Measurements from ENCODE around the gene TCP11X2. TPM values are rescaled to one million over a fixed set of nuclear protein-coding genes. Genes with fewer than 3 reads are reported as not detected.
"Not testable (repeated sequence)": the region's sequence is repeated elsewhere in the genome, so short reads cannot be mapped to it uniquely, and the experiment has no call there.

The TCP11X2 gene
- polyA plus RNA-seq, 1 experiment: not detected

DNA sequence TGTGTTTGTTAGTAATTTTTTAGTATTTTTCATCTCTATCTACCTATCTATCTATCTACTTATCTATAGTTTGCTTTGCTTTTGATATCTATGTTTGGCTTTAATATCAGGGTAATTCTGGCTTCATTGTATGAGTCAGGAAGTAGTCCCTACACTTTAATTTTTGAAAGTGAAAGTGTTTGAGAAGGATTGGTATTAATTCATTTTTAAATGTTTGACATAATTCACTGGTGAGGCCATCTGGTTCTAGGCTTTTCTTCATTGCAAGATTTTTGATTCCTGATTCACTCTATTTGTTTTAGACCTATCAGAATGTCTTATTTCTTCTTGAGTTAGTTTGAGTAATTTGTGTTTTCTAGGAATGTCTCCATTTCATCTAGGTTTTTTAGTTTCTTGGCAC lies 20.2 kb upstream of the TCP11X2 start:
- H3K9me3 ChIP-seq (ENCODE audit: control insufficient read depth, insufficient read depth, low read length): no peaks in the 10 kb centered on the region
- no peak for DNase-seq (ENCODE audit: low read depth, low spot score)
- CTCF ChIA-PET: no interaction called here
- no peak overlapping the region for H3K27ac ChIP-seq (ENCODE audit: low read depth, low read length)
- no peaks in the 10 kb centered on the region for H3K27me3 ChIP-seq (ENCODE audit: control insufficient read depth, insufficient read depth, low read length)
- no peak overlapping the region for H3K4me3 ChIP-seq (ENCODE audit: low read depth, low read length)
- TF ChIP-seq, protein P1, sequence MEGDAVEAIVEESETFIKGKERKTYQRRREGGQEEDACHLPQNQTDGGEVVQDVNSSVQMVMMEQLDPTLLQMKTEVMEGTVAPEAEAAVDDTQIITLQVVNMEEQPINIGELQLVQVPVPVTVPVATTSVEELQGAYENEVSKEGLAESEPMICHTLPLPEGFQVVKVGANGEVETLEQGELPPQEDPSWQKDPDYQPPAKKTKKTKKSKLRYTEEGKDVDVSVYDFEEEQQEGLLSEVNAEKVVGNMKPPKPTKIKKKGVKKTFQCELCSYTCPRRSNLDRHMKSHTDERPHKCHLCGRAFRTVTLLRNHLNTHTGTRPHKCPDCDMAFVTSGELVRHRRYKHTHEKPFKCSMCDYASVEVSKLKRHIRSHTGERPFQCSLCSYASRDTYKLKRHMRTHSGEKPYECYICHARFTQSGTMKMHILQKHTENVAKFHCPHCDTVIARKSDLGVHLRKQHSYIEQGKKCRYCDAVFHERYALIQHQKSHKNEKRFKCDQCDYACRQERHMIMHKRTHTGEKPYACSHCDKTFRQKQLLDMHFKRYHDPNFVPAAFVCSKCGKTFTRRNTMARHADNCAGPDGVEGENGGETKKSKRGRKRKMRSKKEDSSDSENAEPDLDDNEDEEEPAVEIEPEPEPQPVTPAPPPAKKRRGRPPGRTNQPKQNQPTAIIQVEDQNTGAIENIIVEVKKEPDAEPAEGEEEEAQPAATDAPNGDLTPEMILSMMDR (IDR thresholded peaks at IDR 0.05; ENCODE audit: low read depth, low read length): no peak
- POLR2A ChIA-PET: no interaction called here

DNA sequence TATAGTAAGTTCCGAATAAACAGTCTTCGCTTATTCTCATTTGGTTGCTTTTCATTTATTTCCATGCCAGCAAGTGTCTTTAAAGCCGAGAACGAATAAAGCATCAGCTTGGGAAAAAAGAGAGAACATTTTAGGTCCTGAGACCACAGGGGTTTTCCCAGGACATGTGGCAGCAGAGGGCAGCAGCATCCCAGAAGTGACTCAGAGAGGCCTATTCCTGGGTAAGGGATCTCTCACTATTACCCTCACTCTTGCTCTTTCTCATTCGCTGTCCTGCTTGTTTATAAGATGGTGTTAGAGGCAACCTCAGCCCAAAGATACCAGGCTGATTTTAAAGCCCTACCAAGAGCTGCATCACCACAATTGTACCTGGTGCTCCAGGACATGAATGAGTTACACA lies 7.2 kb upstream of the TCP11X2 start:
- H3K4me3 ChIP-seq (ENCODE audit: low read depth, low read length); DNase-seq (ENCODE audit: low read depth, low spot score); H3K9me3 ChIP-seq (ENCODE audit: control insufficient read depth, insufficient read depth, low read length); H3K27me3 ChIP-seq (ENCODE audit: control insufficient read depth, insufficient read depth, low read length); CTCF ChIA-PET; POLR2A ChIA-PET; H3K27ac ChIP-seq (ENCODE audit: low read depth, low read length): not testable (repeated sequence)

DNA sequence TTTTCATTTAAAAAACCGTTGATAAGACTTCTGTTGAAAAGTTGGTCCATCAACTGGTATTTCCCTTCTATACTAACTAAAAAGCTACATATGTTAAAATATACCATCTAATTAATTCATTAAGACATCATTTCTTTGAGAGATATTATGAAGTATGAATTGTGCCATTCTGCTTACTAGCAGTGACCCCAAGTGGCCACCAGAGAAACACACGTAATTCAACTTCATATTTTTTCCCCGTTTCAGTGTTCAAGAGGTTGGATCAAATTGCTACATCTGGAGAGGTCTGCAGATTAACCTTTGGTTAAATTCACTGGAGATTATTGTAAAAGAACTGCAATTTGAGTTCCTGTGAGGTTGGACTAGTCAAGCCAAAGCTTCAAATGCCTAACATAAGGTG lies 1.4 kb downstream of the TCP11X2 start:
- H3K27me3 ChIP-seq (ENCODE audit: control insufficient read depth, insufficient read depth, low read length); CTCF ChIA-PET; POLR2A ChIA-PET; H3K4me3 ChIP-seq (ENCODE audit: low read depth, low read length); H3K9me3 ChIP-seq (ENCODE audit: control insufficient read depth, insufficient read depth, low read length); DNase-seq (ENCODE audit: low read depth, low spot score); H3K27ac ChIP-seq (ENCODE audit: low read depth, low read length): not testable (repeated sequence)

GRCh38 chrX:102458615-102459014 lies 13.0 kb downstream of the TCP11X2 start:
- CTCF ChIA-PET; H3K4me3 ChIP-seq (ENCODE audit: low read depth, low read length); DNase-seq (ENCODE audit: low read depth, low spot score); POLR2A ChIA-PET; H3K9me3 ChIP-seq (ENCODE audit: control insufficient read depth, insufficient read depth, low read length); H3K27me3 ChIP-seq (ENCODE audit: control insufficient read depth, insufficient read depth, low read length); H3K27ac ChIP-seq (ENCODE audit: low read depth, low read length): not testable (repeated sequence)

DNA sequence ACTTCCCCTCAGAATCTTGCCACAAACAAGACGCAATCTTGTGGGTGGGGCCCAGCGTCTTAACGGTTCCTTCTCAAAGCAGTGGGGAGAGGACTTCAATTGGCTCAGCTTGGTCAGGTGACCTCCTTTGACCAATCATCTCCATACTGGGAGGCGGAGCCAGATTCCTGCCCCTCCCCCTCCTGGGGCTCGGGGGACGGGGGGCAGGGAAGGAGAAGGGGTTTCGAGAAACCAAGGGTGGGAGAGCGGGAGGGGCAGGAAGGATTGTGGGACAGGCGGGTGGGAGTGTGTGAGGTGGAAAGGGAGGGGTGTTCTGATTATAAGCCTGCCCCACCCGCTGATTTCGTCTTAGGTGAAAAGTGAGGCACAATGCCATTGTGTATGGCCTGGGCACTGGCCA lies 31.7 kb downstream of the TCP11X2 start, which contains the start of gene NXF2B:
NXF2B (minus strand) TSS at position 101 of the 400 bp plus-strand sequence. CDS start 59,972 bp downstream, outside the sequence.
- H3K27me3 ChIP-seq (ENCODE audit: control insufficient read depth, insufficient read depth, low read length); POLR2A ChIA-PET; CTCF ChIA-PET; H3K9me3 ChIP-seq (ENCODE audit: control insufficient read depth, insufficient read depth, low read length); H3K27ac ChIP-seq (ENCODE audit: low read depth, low read length); DNase-seq (ENCODE audit: low read depth, low spot score); H3K4me3 ChIP-seq (ENCODE audit: low read depth, low read length): not testable (repeated sequence)

- H3K9me3 ChIP-seq (ENCODE audit: control insufficient read depth, insufficient read depth, low read length); H3K27ac ChIP-seq (ENCODE audit: low read depth, low read length); DNase-seq (ENCODE audit: low read depth, low spot score); H3K4me3 ChIP-seq (ENCODE audit: low read depth, low read length); CTCF ChIA-PET; H3K27me3 ChIP-seq (ENCODE audit: control insufficient read depth, insufficient read depth, low read length); POLR2A ChIA-PET: not testable (repeated sequence)
Observed at GRCh38 chrX:102414493-102414892, 57.1 kb downstream of the TCP11X2 start.

Other genes starting within 250 kb of the TCP11X2 start
- not detected in 2 replicates for gene NXF2, start 224.6 kb downstream of the TCP11X2 start, polyA plus RNA-seq (2011; rRNA removed)
- gene NXF2B, start 31.8 kb downstream of the TCP11X2 start, polyA plus RNA-seq (2011; rRNA removed): not detected in 2 replicates
- 22.6 and 35.6 TPM in 2 replicates for gene TMSB15A, start 44.9 kb upstream of the TCP11X2 start, polyA plus RNA-seq (2011; rRNA removed)
- 20.2 and 20.5 TPM in 2 replicates for gene ARMCX5, start 127.7 kb upstream of the TCP11X2 start, polyA plus RNA-seq (2011; rRNA removed)
- gene GPRASP1, start 179.7 kb upstream of the TCP11X2 start, polyA plus RNA-seq (2011; rRNA removed): 2.2 and 2.7 TPM in 2 replicates
- gene GPRASP2, start 240.6 kb upstream of the TCP11X2 start, polyA plus RNA-seq (2011; rRNA removed): 12.0 and 15.7 TPM in 2 replicates
- 5.3 and 6.9 TPM in 2 replicates for gene GPRASP3, start 248.9 kb upstream of the TCP11X2 start, polyA plus RNA-seq (2011; rRNA removed)